ENCODE measurements around the gene AFDN.

DNA sequence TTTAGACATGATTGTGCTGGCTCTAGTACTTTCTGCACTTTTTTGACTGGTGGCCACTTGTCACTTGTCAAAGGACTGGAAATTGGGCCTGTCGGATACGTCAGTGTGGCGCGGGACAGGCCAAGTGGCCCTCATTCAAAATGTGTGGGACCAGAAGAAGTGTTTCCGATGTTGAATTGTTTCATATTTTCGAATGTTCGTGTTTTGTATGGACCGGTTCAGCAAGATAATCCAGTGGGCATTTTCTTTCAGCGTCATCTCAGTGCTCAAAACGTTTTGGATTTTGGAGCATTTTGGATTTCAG lies 174.3 kb downstream of the AFDN start:
- TF ChIP-seq, protein P1, sequence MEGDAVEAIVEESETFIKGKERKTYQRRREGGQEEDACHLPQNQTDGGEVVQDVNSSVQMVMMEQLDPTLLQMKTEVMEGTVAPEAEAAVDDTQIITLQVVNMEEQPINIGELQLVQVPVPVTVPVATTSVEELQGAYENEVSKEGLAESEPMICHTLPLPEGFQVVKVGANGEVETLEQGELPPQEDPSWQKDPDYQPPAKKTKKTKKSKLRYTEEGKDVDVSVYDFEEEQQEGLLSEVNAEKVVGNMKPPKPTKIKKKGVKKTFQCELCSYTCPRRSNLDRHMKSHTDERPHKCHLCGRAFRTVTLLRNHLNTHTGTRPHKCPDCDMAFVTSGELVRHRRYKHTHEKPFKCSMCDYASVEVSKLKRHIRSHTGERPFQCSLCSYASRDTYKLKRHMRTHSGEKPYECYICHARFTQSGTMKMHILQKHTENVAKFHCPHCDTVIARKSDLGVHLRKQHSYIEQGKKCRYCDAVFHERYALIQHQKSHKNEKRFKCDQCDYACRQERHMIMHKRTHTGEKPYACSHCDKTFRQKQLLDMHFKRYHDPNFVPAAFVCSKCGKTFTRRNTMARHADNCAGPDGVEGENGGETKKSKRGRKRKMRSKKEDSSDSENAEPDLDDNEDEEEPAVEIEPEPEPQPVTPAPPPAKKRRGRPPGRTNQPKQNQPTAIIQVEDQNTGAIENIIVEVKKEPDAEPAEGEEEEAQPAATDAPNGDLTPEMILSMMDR (conservative IDR thresholded peaks at IDR 0.05 in 1 of 2, IDR thresholded peaks at IDR 0.05 in 1 of 2; ENCODE audit: low read depth in 1 of 2, low read length in 2 of 2): no peak
- TF ChIP-seq EZH2 (IDR thresholded peaks at IDR 0.05; ENCODE audit: low read length, missing control alignments): no peak
